GM21825 (cell line): ENCODE results near the gene ABCA4.

Experiments used
- ATAC-seq: cut with Tn5 transposase; IDR thresholded peaks from one replicate; pipeline ENCODE4 v1.9.1; 2021; ENCODE audit warnings: mild to moderate bottlenecking, moderate library complexity; ENCODE audit not compliant: unreplicated experiment

ABCA4 gene

DNA sequence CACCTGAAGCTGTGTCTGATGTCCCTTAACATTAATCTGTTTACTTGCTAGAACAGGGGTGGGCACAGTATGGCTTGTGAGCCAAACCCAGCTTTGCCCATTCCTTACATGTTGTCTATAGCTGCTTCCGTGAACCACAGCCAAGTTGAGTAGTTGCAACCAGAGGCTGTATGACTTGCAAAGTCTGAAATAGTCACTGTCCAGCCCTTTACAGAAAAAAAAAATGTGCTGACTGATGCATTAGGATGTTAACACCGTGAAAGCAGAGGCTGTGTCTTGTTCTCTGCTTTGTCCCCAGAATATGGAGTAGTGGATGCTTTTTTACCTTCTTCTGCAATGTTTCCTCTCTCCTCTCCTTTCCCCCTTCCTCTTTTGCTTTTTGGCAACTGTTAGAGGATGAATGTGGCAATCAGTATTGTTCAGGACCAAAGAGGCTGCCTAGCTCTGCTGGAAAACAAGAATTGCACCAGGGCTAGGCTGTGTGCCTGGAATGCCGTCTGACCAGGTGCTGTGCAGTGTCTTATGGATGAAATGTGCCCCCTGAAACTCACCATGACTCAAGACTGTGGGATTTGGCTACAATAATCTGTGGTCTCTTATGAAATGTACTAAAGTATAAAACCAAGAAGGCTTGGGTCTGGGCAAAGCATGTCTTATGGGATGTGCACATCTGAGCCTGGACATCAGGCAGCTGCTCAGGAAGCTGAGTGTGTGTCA, 132.2 kb downstream of the ABCA4 start:
- no peak for ATAC-seq

DNA sequence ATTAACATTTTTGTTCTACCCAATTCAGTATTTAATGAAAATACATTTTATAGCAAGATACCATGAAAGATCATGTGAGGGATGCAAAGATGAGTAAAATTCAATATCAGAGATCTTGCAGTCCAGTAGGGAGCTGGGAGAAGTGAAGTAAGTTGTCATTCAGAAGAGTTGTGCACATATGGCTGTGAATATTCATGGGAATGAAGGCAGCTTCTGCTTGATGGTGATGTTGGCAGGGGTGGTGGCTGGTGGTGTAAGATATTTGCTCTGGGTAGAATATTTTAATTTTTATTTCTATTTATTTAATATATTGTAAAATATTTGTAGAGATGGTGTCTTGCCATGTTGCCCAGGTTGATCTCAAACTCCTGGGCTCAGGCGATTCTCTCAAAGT, 139.7 kb downstream of the ABCA4 start:
- ATAC-seq: no peak

DNA sequence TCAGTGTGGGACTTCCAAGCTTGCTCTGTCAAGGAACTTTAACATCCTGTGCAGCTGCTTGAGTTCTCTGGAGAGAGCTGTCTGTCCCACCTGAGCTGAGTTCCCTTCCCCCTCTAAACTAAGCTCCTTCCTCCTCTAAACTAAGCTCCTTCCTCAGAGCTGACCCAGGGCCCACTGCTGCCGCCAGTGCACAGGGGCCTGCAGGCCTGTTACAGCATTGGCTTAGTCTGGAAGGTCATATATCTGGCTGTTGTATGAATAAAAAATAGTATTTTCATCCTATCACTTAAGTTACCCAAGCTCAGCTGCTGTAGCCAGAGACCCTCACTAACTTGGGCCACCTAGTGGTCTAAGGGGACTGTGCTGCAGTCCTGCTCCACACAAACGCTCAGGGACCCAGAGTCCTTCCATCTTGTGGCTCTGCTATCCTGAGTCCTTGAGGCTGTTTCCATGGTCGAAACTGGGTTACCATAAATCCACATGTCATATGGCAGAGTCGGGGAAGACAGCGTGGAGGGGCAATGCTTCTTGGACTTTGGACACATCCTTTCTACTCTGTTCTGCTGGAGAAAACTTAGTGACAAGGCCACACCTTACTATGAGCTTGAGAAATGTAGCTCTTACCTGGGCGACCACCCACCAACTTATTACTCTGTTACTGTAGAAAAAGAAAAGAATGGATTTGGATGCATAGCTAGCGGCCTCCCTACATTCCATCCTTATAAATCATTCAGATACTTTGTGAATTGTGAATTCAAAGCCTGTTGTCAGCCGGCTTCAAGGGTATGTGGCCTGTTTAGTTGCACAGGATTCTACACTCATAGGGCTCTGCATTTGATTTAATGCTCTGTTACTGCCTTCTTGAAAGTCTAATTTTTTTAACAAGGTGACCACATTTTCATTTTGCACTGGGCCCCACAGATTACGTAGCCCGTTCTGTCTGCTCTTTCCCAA, 140.4 kb downstream of the ABCA4 start:
- ATAC-seq: no peak

DNA sequence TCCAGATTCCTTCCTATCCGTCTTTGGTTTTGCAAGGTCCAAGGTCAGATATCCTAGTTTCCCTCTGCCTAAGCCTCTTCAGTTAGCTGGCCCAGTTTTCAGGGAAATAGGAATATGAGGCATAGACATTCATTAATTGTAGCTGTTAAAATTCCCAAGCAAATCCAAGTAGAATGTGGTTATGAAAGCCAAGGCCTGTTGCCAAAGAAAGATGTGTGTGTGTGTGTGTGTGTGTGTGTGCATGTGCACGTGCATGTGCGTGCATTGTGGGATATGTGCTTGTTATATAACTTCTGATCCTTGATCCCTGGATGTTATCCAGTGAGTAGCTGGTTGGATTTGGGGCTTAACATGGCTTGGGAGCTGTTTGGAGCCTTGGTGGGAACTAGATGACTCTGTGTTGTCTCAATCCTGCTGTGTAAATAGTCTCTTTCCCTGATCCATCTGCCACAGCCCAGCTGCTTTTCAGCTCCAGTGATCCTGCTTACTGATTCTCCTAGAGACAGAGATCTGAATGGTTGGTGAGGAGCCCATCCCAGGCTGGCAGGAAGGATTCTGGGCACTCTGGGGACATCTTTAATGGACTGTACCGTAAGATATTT, 141.1 kb downstream of the ABCA4 start:
- no peak for ATAC-seq

DNA sequence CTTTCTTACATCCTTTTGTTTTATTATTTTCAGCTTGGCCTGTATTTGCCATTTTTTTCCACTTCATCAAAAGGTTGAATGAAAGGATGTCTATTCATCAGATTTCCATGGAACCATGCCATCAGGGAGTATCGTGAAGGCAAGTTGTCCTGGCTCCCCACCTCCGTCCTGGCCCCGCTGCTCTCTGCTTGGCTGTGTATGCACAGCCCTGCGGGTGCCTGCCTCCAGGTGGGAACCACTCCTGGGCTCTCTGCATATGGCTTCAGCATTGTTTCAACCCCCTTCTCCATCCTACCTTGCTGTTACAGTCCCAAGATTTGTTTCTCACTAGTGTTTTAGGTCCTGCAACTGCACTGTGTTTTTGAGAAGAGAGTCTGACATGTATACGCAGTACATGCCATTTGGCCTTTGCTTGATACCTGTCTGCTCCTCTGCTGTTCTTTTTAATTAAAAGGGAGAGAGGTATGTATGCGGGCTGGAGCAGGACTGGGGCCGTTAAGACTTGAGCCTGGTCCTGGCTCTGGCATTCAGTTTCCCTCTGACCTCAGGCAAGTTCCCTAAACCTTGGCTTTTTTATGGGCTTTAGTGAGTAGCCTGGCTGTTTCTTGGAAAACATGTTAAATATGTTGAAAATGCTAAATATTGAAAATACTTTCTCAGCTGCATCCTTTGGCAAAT, 141.8 kb downstream of the ABCA4 start:
- ATAC-seq: no peak

DNA sequence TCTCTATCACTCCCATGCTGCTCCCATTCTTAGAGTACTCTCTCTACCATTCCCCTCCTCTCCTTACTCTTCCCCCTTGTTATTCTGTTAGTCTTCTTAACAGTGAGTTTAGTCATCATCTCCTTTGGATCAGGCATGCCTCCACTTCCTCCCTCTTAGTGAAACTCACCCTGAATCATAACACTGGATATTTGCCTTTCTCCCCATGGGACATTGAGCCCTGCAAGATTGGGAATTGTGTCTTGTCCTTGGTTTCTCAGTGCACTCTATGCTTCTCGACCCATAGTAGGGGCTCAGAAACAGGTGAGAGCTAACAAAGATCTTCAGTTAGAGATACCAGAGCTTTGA, 143.4 kb downstream of the ABCA4 start:
- ATAC-seq: no peak

DNA sequence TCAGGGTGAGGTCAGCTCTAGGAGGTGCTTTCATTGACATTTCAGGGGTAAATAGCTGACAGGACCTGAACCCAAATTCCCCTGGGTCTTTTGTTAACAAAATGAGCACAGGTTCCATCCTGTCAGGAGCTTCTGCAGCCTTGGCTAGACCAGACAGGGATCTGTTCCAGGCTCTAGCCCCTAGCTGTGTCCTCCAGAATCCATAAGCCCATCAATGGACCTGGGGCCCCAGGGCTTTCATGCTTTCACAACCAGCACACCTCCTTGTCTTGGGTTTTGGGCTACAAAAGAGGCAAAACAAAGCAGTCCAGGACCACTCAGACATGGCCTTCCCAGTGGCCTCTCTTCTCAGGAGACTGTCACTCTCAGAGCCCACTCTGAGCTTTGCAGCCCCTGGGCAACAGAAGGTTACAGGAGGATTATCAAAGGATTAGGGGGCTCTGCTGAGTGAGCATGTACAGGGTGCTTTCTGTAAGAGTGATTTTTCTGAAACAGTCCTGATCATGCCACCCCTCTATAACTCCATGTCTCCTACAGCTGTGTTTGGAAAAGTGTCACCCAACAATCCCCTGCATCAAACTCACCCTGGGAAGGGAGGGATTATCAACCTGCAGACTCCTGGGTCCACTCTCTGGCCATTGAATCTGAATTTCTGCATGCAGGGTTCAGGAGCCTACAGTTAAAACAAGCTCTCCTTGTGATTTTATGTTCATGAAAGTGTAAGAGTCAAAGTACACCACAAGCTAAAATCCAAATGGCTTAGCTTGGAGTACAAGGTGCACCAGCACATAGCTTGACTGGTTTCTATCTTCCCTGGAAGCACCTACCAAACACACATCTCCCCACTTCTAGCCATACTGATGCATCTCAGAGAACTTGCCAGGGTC, 144.0 kb downstream of the ABCA4 start:
- ATAC-seq: no peak

DNA sequence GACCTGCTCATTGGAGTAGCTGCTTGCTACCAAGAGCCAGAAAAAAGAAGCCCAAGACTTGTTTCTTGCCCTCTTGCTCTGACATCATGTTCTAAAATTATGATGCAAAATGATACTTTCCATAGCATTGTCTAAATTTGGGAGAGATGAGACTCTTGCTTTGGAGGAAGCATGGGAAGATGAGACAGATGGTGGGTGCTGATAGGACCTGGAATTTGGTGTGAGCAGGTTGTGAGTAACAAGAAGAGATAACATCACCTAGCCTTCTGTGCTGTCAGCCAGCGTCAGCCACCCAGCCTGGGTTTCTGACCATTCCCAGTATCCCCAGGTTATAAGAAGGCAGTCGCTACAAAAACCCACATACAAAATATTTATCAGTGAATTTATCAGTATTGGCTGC, 144.7 kb downstream of the ABCA4 start:
- no peak for ATAC-seq

DNA sequence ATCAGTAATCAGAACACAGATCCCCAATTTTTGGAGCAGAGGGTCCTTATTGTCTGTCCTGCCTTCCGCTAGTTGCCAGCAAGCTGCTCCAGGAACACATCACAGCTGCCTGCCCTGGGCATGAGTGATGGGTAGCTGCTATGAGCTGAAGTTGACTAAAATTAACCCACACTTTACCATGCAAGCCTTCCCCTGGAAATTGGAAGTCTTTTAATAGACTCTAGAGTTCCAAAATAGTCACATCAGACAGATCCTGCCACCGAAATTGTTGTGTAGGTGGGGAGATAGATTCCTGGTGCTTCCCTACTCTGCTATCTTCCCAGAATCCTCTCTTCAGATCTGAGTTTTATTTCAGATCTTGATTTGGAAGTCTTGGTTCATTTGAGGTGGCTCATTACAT, 148.6 kb downstream of the ABCA4 start:
- no peak for ATAC-seq

DNA sequence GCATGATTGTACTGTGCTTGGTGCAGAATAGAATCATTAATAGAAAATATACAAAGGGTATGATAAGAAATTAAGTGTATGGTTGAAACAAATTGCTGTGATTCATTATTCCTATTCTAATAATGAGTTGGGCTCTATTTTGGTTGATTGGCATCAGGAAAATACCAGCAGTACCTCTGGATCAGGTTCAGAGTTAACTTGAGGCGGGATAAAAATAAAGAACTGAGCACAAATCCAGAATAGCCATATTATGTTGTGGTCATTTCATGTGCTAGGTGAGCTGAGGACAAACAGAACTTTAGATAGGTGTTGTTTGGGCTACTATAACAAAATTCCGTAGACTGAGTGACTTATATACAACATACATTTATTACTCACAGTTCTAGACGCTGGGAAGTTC, 151.1 kb downstream of the ABCA4 start:
- ATAC-seq: no peak

DNA sequence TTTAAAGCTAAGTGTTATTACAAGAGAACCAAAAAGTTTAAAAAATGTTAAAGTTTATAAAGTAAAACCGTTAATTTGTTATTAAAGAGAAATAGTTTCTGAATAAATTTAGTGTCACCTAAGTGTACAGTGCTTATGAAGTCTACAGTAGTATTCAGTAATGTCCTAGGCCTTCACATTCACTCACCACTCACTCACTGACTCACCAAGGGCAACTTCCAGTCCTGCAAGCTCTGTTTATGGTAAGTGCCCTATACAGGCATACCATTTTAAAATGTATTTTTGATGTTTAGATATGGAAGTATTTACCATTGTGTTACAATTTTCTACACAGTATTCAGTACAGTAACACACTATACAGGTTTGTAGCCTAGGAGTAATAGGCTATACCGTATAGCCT, 151.6 kb downstream of the ABCA4 start:
- no peak for ATAC-seq

DNA sequence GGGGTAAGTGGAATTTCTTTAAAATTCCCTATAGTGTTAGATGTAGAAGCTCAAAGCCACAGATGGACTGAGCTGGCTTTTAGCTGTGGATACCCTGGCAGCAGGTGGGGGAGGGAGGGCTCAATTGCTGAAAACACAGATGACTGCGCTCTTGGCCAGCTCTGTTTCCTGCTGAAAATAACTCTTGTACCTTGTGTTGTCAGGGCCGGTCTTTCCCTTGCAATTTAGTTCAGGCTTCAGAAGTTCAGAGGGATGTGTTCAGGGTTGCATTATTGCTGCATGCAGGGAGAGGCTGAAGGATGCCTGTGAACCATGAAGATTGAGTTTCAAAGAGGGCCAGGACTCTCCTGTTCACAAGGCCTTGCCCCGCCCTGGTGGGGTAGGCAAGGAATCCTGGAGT, 153.6 kb downstream of the ABCA4 start:
- no peak for ATAC-seq

DNA sequence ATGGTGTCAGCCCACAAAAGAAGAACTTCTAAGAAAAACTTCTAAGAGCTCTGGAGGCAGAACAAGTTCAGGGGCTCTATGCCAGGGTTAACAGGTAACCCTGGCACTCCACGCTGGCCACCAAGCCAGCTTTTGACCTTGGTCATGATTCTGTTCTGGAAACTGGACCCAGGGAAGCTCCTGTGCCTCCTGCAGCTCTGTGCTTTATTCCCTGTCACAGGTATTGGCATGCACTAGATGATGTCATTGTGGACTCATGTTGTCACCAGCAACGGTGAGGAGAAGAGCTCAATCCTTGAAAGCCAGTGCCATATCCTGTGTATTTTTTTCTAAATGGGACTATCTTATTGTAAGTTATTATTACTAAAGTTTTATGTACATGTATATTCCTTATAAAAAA, 155.1 kb downstream of the ABCA4 start:
- no peak for ATAC-seq

DNA sequence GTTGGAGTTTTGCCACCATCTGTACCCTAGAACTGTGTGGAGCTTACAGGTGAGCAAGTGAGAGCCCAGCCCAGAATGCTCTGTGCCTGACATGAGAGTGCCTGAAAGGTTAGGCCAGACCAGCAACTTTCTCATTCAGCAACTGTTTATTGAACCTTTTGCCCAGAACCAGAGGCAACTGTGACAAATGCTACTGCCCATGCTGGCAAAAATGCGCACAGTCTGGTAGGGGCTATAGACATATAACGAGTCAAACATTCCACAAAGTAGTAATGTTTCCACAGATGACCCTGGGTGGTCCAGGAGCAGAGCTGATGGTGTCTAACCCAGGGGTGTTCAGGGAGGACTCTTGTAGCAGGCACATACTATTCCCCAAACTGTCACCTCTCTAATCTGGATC, 155.7 kb downstream of the ABCA4 start:
- no peak for ATAC-seq

DNA sequence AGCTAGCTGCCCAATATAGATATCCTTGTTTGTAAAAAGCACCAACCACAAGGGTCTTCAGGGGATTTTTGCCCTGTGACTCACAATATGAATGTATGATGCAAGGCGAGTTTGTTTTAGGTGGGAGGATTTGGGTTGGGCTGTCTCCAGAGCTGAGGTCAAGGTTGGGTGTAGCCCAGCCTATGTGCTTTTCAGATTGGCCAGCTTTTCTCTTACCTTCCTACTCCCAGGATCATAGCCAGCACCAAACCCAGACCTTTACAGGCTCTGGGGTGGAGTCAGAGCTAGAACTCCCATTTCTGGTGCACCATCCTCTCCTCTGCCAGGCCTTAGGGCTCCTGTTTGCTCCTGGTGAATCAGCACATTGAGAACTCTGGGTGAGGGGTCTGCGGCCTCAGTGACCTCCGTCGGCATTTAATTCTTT, 156.2 kb downstream of the ABCA4 start:
- no peak for ATAC-seq

DNA sequence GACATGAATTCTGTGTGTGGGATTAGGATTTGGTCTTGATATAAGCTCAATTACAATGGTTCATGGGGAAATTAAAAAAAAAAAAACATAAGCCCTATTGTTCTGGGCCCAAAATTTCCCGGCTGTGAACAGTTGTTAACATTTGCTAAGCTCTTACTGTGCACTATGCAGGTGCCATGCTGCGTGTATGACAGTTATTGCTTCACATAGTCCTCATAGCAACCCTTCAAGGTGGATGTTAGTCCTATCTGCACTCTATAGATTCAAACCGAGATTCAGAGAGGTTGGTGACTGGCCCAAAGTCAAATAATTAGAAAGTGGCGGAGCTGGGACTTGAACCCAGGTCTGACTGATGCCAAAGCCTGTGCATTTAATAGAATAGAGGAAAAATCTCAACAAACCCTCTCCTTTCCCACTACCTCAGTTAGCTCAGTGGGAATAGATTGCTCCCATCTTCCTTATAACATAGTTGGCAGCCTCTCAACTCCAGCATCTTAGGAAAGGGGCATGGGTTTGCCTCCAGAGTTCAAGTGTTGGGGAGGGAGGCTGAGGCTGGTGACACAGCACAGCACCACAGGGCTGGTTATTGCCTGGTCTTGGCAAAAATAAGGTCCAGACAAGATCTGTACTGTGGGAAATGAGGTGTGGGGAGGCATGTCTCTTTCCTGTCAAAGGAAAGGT, 156.7 kb downstream of the ABCA4 start:
- ATAC-seq: no peak

DNA sequence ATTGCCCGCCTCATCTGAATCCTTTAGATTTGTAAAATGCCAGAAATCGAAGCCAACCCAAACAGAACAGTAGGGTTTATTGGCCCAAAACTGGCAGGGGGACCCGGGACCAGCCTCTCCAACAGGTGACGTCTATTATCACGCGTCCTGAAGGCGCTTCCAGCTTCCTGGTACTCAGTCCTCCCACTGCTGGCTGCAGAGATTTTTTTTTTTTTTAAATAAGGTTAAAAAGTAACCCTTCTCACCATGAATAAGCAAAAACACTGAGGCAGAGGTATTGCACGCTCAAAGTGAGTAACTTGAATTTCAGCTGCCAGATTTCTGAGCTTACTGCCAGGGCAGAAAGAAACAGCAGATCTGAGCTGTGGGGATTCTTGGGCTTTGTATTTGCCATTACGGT, 157.4 kb downstream of the ABCA4 start:
- no peak for ATAC-seq

DNA sequence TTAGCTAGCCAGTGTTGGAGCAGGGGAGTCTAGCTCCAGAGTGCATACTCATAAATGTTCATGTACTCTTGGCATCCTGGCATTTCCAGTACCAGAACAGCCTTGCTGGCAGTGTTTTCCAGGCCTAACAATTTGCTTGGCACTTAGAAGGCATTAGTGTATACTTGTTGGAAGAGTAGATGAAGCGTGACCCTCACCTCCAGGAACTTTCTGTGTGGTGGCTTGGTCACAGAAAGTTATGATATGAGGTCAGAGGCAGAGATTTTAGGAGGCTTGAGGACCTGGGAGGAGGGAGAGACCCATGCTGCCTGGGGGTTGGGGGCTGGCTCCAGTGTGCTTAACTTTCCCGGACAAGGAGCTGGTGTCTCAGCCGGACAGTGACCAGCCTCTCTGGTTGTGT, 159.0 kb downstream of the ABCA4 start:
- ATAC-seq: no peak

DNA sequence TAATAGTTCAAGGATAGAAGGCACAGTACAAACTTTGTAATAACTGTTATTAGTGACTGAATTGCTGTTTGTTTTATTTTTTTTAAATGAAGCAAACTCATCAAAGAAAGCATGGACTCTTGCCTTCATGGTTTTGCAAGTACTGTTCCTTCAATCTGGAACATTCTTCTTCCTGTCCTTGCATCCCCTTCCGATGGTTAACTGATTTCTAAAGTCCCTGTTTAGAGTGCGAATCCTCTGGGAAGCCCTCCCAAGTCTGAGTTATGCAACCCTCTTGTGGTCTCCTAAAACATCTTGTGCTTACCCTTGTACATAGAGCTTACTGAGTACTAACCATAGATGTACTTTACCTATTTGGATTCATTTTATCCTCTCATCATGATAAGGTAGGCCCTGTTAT, 159.5 kb downstream of the ABCA4 start:
- ATAC-seq: no peak

DNA sequence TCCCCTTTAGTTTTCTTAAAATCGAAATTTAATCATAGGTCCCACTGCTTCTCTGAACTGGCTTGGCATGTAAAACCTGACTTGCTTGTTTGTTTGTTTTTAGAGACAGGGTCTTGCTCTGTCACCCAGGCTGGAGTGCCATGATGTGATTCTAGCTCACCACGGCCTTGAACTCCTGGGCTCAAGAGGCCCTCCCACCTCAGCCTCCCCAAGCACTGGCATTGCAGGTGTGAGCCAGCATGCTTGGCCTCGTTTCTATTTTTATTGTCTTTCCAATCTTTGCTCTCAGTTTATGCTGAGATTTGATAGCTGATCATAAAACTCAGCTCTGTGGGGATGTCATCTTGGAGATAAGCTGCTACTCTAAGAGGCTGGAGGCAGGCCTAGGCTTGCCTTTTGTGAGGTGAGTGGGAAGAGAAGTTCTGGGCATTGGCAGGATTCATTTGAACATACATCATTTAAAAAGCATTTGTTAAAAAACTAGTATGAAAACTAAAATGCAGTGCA, 160.3 kb downstream of the ABCA4 start:
- ATAC-seq: no peak
